ENCODE results near the gene BCAT1. TPM values are rescaled to one million over a fixed set of nuclear protein-coding genes. Genes with fewer than 3 reads are reported as not detected.
A peak's percentile ranks its signal among the peaks of the same experiment; 100 is the strongest.

Gene BCAT1
- total and polyA plus RNA-seq, 2 donors (not counting 3 experiments of a cell fraction or from before 2014, with no cell fraction given): 21.6 to 267 TPM

DNA sequence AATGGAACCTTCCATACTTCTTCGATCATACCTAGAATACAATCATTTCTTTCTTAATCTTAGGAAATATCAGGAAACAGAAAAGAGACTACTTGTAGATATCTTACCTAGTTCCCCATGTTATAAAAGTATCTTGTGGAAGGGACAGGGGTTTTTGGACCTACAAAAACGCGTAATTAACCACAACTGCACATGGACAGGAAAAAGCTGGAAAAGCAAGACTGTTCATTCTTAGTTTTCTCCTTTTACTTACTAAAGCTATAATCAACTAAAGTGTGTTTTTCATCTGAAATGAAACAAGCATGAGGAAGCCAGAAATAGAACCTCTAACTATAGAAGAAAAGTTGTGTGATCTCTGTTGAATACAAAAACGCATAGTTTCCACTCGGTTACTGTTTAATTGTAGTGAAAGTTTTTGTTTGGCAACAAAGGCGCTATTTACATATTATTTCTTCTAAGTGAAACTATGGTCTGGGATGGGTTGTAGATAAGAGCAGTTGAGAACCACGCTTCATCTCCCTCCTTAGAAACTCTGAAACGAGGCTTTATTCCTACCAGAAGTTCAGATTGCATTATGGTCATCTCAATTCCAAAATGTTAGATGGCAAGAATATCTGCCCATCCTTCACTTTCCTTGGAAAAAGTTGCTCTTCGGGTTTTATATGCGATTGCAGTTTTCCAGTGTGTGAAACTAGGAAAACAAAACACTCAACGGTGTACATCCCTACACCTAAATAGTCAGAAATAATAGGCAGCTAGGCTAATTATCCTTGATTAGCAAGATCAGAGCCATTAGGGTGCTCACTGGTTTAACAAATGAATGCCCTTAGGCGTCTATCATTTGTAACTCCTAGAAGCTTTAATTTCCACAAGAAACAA lies 1.1 kb downstream of the BCAT1 start:
- Histone ChIP-seq H3K9me1 (replicated peaks; ENCODE audit: control insufficient read depth, extremely low read depth, insufficient read depth, low read length) (no peaks in the 10 kb centered on the region), H2AFZ (ENCODE audit: low read depth, low read length) (no peak overlapping the region), H4K20me1 (replicated peaks; ENCODE audit: control insufficient read depth, extremely low read depth, insufficient read depth, low read length) (no peaks in the 10 kb centered on the region), H3K27me3 (ENCODE audit: control insufficient read depth in 2 of 2, insufficient read depth in 2 of 2, low read length in 2 of 2) (no peaks in the 10 kb centered on the region), H3K27ac (ENCODE audit: insufficient read depth, low read depth, low read length) (peak overlapping the region; percentile 96), H3K79me2 (ENCODE audit: control insufficient read depth, insufficient read depth, low read length) (peaks cover 49% of the 10 kb centered on the region), H3K4me3 (replicated peaks in 1 of 3; ENCODE audit: insufficient read depth in 1 of 3, low read depth in 1 of 3, low read length in 3 of 3) (peak overlapping the region; percentile 58 to 95 (median 78)), H3K4me1 (ENCODE audit: control insufficient read depth, extremely low read depth, insufficient read depth, low read length) (peaks cover 42% of the 10 kb centered on the region), H3K9me3 (replicated peaks; ENCODE audit: control insufficient read depth, insufficient read depth, low read length) (no peaks in the 10 kb centered on the region), H3K4me2 (ENCODE audit: insufficient read depth, low read length) (peak overlapping the region; percentile 99), H3K36me3 (ENCODE audit: control insufficient read depth in 2 of 2, extremely low read depth in 1 of 2, insufficient read depth in 2 of 2, low read length in 2 of 2) (no peaks in the 10 kb centered on the region), H3K9ac (replicated peaks; ENCODE audit: extremely low read depth, insufficient read depth, low read length) (peak overlapping the region; percentile 97)
- intact Hi-C loops (cut with micrococcal nuclease): loop anchor here (1.0 kb wide), 2 partner anchors 26 to 95 kb away; no protein-coding TSS in a partner anchor
- no peak for TF ChIP-seq MYC (IDR thresholded peaks at IDR 0.05; ENCODE audit: low read depth, low read length)
- dilution Hi-C loops (cut with MboI; ENCODE audit: extremely low pct_ligation_motif_present, low sequenced_read_pairs): no loop called here
- ChIA-PET POLR2A (interaction anchor here (0.7 to 2.2 kb wide), 2 partner anchors 44 to 201 kb away, joined by 3 to 10 read pairs; no protein-coding TSS in a partner anchor), CTCF (interaction anchor here (1.1 to 4.5 kb wide), 8 partner anchors 11 to 97 kb away, joined by 3 to 45 read pairs (median 6); no protein-coding TSS in a partner anchor)
- BruUV-seq (replicated peaks): no TSS peak
- peak; percentile 70 for DNase-seq (ENCODE audit: low read depth, low spot score)
- no peak for FAIRE-seq

DNA sequence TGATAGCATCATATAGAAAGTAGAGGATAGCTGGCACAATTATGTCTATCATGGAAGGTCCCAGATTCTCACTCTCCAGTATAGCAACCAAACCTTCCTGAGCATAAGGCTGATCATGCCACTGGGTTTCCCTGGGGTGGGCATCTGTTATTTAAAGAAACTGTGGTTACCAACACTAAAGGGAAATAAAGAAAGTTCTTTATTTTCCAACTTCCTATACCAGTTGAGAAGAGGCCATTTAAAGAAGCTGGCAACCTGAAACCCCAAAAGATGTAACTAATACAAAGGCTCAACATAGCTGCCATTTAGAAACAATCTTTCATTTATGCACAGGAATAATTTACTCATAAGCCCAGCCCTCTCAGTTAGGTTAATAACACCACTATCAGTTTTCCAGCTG lies 3.1 kb downstream of the BCAT1 start:
- Histone ChIP-seq H3K27ac (ENCODE audit: insufficient read depth, low read depth, low read length) (peak overlapping the region; percentile 96), H3K79me2 (ENCODE audit: control insufficient read depth, insufficient read depth, low read length) (peaks cover 69% of the 10 kb centered on the region), H3K27me3 (ENCODE audit: control insufficient read depth in 2 of 2, insufficient read depth in 2 of 2, low read length in 2 of 2) (no peaks in the 10 kb centered on the region), H3K9me1 (replicated peaks; ENCODE audit: control insufficient read depth, extremely low read depth, insufficient read depth, low read length) (no peaks in the 10 kb centered on the region), H4K20me1 (replicated peaks; ENCODE audit: control insufficient read depth, extremely low read depth, insufficient read depth, low read length) (no peaks in the 10 kb centered on the region), H3K9me3 (replicated peaks; ENCODE audit: control insufficient read depth, insufficient read depth, low read length) (no peaks in the 10 kb centered on the region), H2AFZ (ENCODE audit: low read depth, low read length) (no peak overlapping the region), H3K4me3 (replicated peaks in 1 of 3; ENCODE audit: insufficient read depth in 1 of 3, low read depth in 1 of 3, low read length in 3 of 3) (peak overlapping the region in 1 of 3 experiments; percentile 95), H3K36me3 (ENCODE audit: control insufficient read depth in 2 of 2, extremely low read depth in 1 of 2, insufficient read depth in 2 of 2, low read length in 2 of 2) (peaks cover 0 to 5% of the 10 kb centered on the region in 2 experiments), H3K4me1 (ENCODE audit: control insufficient read depth, extremely low read depth, insufficient read depth, low read length) (peaks cover 42% of the 10 kb centered on the region), H3K4me2 (ENCODE audit: insufficient read depth, low read length) (peak overlapping the region; percentile 99), H3K9ac (replicated peaks; ENCODE audit: extremely low read depth, insufficient read depth, low read length) (peak overlapping the region; percentile 97)
- ChIA-PET CTCF (interaction anchor here (1.0 to 4.5 kb wide), 7 partner anchors 15 to 93 kb away, joined by 3 to 45 read pairs (median 4); no protein-coding TSS in a partner anchor), POLR2A (interaction anchor here (1.0 to 2.2 kb wide), 3 partner anchors 42 to 92 kb away, joined by 4 to 10 read pairs (median 7); no protein-coding TSS in a partner anchor)
- DNase-seq (ENCODE audit: low read depth, low spot score) (peak; percentile 26), FAIRE-seq (no peak)
- no TSS peak for BruUV-seq (replicated peaks)
- TF ChIP-seq FOS (IDR thresholded peaks at IDR 0.05; ENCODE audit: borderline replicate concordance, insufficient read depth, low read length) (no peak), MYC (IDR thresholded peaks at IDR 0.05; ENCODE audit: low read depth, low read length) (no peak), EZH2 (IDR thresholded peaks at IDR 0.05; ENCODE audit: borderline replicate concordance, low read depth, low read length, severe bottlenecking) (no peak), JUN (IDR thresholded peaks at IDR 0.05; ENCODE audit: borderline replicate concordance, insufficient read depth, insufficient read length, low read depth) (no peak), POLR2A (IDR thresholded peaks at IDR 0.05; ENCODE audit: low read depth, low read length) (no peak), POLR2AphosphoS5 (IDR thresholded peaks at IDR 0.05; ENCODE audit: insufficient read depth, low read depth, low read length) (no peak), GATA2 (IDR thresholded peaks at IDR 0.05; ENCODE audit: insufficient read depth, insufficient read length, low read depth, low read length) (no peak)
- TF ChIP-seq, protein P1, sequence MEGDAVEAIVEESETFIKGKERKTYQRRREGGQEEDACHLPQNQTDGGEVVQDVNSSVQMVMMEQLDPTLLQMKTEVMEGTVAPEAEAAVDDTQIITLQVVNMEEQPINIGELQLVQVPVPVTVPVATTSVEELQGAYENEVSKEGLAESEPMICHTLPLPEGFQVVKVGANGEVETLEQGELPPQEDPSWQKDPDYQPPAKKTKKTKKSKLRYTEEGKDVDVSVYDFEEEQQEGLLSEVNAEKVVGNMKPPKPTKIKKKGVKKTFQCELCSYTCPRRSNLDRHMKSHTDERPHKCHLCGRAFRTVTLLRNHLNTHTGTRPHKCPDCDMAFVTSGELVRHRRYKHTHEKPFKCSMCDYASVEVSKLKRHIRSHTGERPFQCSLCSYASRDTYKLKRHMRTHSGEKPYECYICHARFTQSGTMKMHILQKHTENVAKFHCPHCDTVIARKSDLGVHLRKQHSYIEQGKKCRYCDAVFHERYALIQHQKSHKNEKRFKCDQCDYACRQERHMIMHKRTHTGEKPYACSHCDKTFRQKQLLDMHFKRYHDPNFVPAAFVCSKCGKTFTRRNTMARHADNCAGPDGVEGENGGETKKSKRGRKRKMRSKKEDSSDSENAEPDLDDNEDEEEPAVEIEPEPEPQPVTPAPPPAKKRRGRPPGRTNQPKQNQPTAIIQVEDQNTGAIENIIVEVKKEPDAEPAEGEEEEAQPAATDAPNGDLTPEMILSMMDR (IDR thresholded peaks at IDR 0.05; ENCODE audit: extremely low read depth in 1 of 2, insufficient read depth in 1 of 2, low read depth in 1 of 2, low read length in 2 of 2): no peak
- TF ChIP-seq, protein P2, sequence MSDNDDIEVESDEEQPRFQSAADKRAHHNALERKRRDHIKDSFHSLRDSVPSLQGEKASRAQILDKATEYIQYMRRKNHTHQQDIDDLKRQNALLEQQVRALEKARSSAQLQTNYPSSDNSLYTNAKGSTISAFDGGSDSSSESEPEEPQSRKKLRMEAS (IDR thresholded peaks at IDR 0.05; ENCODE audit: insufficient read depth, insufficient read length): no peak
- intact Hi-C loops (cut with micrococcal nuclease): no loop called here
- dilution Hi-C loops (cut with MboI; ENCODE audit: extremely low pct_ligation_motif_present, low sequenced_read_pairs): no loop called here
